Activated naive CD4-positive, alpha-beta T cell treated with Interleukin-2 at 50 U/mL for 16 hours (primary cell): Measurements from ENCODE around the gene INPP5A.

Experiments
- DNase-seq: peaks from one replicate; pipeline ENCODE4 v3.0.0-alpha.2; 2020

Gene INPP5A

DNA sequence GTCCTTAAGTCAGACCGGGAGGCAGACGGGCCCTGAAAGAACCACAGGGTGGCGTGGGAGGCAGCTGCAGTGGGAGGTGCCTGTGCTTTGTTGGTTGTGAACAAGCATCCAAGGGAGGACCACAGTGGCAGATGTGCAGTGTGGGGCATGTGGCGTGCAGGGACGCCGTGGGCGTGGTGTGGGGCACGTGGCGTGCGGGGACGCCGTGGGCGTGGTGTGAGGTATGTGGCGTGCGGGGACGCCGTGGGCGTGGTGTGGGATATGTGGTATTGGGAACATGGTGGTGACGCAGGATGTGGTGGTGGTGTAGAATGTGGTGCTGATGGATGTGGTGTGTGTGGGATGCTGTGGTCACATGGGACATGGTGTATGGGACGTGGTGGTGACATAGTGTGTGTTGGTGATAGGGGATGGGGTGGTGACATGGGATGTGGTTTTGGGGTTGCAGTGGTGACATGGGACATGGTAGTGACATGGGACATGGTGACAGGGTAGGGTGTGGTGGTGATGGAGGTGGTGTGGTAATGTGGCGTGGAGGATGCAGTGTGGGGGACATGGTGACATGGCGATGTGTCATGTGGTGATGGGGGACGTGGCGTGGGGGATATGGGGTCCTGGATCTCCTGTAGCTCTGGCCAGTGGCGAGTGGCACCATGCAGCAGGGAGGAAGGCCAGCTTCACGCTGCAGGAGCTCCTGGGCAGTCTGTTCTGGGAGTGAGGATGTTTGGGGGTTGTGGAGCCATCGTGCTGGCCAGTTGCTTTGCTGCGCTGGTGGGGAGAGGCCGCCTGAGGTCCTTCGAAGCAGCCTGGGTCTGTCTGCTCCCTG lies 78.8 kb downstream of the INPP5A start:
- DNase-seq: peak; percentile 70

DNA sequence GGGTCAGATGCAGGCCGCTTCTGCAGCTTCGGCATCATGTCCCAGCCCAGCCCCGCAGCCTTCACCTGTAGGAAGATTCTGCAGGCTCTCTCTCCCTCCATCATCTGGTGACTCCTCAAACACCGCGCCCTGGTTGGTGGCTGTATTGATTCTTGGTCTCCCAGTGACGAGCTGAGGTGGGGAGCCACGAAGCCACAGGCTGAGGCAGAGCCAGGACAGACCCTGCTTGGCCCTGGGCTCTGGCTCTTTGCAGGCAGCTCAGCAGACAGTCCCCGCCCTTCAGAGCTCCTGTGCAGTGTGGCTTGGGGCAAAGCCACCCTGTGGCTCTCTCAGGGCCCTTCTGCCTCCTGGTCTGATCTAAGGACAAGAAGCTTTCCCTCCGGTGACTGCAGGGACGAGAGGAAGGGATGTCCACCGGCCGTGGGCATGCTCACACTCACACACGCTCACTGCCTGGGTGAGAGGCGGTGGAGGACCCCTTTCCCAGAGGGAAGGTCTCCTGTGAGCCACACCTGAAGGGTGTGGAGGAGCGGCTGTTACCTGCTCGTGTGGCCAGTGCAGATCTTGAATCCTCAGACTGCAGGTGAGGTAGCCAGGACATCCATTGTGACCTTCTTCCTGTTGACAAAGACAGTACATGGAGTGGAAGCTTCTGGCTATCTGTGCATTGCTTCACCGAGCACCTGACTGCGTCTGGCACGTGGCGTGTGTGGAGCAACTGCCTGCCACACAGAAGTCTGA lies 79.6 kb downstream of the INPP5A start:
- DNase-seq: no peak

- DNase-seq: no peak
Measured at GRCh38 chr10:132617737-132618052, 80.1 kb downstream of the INPP5A start.

GRCh38 chr10:132618158-132618919 lies 80.8 kb downstream of the INPP5A start:
- DNase-seq: no peak

GRCh38 chr10:132619927-132620326 lies 82.3 kb downstream of the INPP5A start:
- no peak for DNase-seq

DNA sequence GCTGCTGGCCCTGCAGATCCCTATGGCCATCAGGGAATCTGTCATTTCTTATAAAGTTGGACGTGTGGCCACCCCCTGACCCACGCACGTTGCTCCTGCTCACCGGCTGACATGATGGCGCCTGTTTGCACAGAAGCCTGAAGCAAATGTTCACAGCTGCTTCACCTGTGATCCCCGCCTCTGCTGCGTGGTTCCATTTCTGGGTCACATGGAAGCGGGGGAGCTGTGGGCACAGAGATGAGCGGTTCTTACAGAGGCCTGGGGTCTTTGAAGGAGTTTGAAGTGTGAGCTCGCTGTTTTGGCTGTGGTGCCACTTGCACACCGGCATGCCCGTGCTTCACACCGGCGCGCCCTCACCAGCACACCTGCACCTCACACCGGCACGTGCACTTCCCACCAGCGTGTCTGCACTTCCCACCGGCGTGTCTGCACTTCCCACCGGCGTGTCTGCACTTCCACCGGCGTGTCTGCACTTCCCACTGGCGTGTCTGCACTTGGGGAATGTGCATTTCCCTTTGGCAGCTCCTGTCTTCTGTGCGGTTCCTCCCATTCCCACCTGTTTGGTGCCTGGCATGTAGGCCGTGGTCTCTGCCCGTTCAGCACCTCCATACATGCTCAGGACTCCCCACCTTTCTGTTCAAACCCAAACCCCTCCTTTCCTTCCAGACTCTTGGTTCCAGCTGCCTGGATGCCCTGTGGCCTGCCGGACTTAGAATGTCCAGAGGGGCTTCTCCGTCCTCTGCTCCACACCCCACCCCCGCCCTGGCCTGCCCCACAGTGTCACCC lies 86.7 kb downstream of the INPP5A start:
- DNase-seq: no peak

DNA sequence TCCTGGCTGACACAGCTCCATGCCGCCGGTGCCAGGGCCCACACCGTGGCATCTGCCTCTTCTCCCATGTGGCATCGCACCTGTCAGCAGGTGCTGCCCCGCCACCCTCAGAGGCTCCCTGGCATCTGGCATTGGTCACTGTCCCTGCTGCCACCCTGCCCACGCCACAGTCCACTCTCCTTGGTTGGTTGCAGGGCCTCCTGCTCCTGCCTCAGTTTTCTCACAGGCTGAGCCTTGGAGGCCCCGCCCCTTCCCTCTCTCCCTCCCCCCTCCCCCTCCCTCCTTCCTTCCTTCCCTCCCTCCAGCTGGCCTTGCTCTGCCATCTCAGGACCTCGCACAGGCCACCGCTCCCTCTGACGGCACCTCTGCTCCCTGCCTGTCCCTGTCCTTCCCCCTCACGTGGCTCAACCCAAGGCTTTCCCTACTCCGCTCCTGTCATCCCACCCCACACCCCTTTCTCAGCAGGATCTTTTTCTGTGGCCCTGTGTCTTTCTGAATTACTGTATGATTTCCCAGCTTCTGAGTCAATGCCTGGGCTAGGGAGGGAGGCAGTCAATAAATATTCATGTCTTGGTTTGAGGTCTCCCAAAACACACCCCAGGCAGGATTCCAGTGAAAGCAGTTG lies 87.4 kb downstream of the INPP5A start:
- DNase-seq: no peak

DNA sequence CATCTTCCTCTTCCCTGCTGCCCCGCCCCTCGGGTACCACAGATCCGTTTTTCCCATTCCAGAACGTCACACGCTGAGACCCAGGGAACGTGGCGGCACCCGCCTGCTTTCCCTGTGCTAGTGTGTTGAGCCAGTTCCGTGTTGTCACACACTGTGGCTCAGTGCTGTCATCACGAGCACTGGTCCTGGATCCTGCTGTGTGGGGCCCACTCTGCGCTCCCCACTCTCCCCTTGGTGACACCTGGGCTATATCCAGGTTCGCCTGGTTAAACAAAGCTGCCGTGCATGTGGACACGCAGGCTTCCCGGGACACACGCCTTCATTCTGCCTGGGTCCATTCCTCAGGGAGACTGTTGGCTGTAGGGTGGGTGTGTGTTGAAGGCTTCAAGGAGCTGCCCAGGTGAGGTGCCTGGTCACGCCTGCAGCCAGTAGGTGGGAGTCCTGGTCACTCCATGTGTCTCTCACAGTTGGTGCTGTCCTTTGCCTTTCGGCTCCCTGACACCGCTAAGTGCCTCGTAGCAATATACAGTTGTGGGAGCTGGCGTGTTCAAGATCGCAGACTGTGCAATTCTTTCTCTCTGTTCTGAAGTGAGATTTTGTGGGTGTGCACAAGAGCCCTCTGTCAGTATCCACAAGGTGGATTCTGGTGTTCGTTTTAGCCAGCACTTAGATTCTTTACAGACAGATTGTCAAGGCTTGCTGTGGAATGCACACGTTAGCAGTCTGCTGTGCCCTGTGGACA lies 88.6 kb downstream of the INPP5A start:
- DNase-seq: no peak

GRCh38 chr10:132626761-132627665 lies 89.4 kb downstream of the INPP5A start:
- DNase-seq: no peak

- DNase-seq: no peak
Measured at GRCh38 chr10:132627666-132628531, 90.3 kb downstream of the INPP5A start.

DNA sequence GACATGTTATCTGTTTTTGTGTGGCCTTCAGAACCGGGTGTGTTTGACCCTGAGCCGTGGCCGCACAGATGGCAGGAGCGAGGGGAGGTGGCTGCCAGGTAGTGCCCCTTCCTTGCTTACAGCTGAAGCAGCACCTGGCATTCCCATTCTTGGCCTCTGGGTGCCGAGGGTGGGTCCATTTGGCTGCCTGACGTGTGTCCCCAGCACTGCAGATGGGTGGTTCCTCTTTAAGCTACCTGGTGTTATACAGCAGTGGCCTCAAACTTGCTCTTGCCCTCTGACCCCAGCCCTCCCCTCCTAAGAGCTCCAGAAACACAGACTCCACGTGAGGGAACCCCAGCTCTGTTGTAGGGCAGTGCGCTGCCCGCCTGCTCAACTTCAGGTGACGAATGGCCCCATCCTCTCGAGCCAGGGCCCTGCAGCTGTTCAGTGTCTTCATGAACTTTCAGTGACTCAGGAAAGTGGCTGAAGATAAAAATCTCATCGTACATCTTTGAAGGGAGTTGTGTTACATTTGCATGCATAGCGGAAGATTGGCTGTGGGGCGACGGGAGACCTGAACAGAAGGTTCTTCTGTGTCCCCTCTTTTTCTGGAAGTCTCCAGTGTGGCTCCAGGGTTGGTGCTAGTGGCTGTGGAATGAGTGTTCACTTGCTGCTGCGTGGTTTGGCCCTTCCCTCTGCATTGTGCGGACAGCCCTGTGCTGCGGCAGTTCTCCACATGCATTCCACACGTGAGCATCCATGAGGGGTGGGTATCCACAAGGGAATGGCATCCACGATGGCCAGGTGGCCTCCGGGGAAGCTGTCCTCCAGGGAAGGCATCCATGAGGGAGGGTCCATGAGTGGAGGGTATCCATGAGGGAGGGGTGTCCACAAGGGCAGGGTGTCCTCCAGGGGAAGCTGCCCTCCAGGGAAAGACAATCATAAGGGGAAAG lies 91.6 kb downstream of the INPP5A start:
- DNase-seq: no peak

DNA sequence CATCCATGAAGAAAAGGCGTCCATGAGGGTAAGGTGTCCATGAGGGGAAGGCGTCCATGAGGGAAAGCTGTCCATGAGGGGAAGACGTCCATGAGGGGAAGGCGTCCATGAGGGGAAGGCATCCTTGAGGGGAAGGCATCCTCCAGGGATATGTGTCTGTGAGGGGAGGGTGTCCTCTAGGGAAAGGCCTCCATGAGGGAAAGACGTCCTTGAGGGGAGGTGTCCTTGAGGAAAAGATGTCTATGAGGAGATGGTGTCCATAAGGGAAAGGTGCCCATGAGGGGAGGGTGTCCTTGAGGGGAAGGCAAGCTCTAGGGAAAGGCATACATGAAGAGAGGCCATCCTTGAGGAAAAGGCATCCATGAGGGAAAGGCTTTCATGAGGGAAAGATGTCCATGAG lies 92.6 kb downstream of the INPP5A start:
- DNase-seq: no peak

DNA sequence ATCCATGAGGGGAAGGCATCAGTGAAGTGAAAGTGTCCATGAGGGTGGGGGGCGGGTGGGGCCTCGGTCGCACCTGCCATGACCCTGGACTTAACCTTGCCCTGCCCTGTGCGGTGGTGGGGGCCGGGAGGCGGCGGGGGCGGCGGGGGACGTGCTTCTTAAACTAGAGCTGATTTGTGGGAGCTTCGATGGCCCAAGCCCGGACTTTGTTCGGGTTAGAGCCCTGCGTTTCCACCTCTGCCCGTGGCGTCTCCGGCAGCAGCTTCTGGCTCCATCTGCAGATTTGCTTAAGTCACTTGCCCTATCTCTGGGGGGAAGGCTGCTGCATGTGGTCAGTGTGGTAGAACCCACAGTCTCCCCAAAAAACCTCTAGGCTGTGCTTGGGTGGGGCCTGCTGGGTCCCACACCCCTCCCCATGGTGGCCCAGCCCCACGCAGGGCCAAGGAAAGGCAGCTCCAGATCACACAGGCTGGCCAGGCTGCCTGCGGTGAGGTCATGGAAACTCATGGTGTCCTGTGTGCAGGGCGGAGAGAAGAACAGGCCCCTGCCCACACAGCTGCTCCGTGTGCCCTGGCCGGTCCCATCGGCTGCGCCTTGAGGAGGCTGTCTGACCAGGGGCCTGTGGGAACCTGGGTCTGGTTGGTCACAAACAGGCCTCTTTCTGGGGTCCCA lies 93.2 kb downstream of the INPP5A start:
- no peak for DNase-seq

- no peak for DNase-seq
Measured at GRCh38 chr10:132631338-132631735, 93.8 kb downstream of the INPP5A start.

DNA sequence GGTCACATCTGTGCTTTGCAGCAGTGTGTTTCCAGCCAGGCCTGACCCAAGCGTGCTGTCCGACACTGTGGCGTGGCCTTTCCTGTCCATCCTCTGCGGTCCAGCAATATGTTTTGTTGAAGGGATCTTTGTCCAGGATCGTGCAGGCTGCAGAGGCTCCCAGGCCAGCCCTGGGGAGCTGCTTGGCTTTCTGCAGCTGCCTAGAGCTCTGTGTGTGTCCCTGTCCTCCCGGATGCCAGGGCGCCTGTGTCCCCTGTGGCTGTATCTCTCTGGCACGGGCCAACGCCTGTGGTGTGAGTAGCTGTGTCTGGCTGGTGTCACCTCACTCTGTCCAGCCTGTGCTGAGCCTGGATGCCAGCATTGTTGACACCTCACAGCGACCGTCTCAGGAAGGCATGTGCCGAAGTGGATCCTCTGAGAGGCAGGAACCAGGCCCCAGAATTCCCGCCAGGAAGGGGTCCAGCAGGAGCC lies 94.5 kb downstream of the INPP5A start:
- DNase-seq: no peak

- DNase-seq: no peak
Measured at GRCh38 chr10:132632851-132633684, 95.5 kb downstream of the INPP5A start.
